ENCODE measurements around the gene FBN1. TPM values are rescaled to one million over a fixed set of nuclear protein-coding genes. Genes with fewer than 3 reads are reported as not detected.

The FBN1 gene
- total RNA-seq, 1 donor from 2014 or later = 0.62 TPM

DNA sequence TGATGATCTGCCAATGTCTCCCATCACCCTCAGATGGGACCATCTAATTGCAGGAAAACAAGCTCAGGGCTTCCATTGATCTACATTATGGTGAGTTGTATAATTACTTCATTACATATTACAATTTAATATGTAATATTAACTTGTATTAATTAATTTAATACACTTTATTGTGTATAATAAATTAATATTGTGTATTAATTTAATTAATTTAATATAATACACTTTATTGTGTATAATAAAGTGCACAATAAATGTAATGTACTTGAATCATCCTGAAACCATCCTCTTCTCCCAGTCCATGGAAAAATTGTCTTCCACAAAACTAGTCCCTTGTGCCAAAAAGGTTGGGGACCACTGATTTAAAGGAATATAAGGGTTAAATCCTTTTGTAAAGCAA, 123.4 kb downstream of the FBN1 start:
- TF ChIP-seq, protein P1, sequence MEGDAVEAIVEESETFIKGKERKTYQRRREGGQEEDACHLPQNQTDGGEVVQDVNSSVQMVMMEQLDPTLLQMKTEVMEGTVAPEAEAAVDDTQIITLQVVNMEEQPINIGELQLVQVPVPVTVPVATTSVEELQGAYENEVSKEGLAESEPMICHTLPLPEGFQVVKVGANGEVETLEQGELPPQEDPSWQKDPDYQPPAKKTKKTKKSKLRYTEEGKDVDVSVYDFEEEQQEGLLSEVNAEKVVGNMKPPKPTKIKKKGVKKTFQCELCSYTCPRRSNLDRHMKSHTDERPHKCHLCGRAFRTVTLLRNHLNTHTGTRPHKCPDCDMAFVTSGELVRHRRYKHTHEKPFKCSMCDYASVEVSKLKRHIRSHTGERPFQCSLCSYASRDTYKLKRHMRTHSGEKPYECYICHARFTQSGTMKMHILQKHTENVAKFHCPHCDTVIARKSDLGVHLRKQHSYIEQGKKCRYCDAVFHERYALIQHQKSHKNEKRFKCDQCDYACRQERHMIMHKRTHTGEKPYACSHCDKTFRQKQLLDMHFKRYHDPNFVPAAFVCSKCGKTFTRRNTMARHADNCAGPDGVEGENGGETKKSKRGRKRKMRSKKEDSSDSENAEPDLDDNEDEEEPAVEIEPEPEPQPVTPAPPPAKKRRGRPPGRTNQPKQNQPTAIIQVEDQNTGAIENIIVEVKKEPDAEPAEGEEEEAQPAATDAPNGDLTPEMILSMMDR (IDR thresholded peaks at IDR 0.05) = no peak
- Mint-ChIP-seq H3K27me3 (peaks cover 3% of the 10 kb centered on the region), H3K27ac (no peak overlapping the region), H3K36me3 (ENCODE audit: low read depth) (no peaks in the 10 kb centered on the region), H3K4me3 (no peak overlapping the region), H3K9me3 (no peaks in the 10 kb centered on the region), H3K4me1 (no peaks in the 10 kb centered on the region)
- no peak for DNase-seq
- ATAC-seq (ENCODE audit: low read depth) = no peak
- CTCF ChIA-PET = no interaction called here
- intact Hi-C loops (cut with micrococcal nuclease) = no loop called here
- POLR2A ChIA-PET = no interaction called here

DNA sequence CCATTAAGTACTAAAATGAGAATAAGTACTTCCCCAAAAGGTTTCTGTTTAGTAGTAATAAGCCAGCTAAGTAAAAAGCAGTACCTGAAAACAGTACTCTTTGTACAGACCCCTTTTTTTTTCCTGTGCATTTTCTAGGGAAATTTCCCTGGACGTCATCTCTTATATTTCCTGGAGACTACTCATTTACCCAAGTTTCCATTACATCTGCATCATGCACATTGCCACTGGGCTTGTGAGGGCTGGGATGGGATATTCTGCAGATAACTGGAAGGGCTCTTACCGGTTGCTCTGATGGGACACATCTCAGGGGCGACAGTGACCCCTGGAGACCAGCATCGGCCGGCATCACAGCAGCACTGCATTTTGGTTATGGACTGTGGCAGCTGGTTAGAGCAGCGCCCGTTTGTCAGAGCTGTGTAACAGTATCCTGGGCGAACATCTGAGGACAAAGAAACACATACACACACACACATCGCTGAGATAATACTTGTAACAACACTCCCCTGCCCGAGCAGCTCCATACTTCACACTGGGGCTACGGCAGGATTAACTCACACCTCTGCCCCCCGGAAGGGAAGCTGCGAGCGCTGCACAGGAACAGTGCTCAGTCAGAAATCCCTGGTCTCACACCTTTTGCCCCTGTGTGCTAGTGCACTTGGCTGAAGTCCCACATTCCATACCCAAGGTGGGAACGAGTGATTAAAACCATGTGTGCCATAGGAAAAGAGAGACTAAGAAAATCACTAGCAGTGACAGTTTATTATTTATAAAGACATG, 124.9 kb downstream of the FBN1 start:
- no peak overlapping the region for H3K4me3 Mint-ChIP-seq
- H3K4me1 Mint-ChIP-seq = no peaks in the 10 kb centered on the region
- no peaks in the 10 kb centered on the region for H3K36me3 Mint-ChIP-seq (ENCODE audit: low read depth)
- no peaks in the 10 kb centered on the region for H3K9me3 Mint-ChIP-seq
- no peak overlapping the region for H3K27ac Mint-ChIP-seq
- ChIA-PET CTCF (no interaction called here), POLR2A (no interaction called here)
- peaks cover 3% of the 10 kb centered on the region for H3K27me3 Mint-ChIP-seq
- DNase-seq = no peak
- intact Hi-C loops (cut with micrococcal nuclease) = no loop called here
- TF ChIP-seq, protein P1 (IDR thresholded peaks at IDR 0.05) = no peak
- ATAC-seq (ENCODE audit: low read depth) = no peak

DNA sequence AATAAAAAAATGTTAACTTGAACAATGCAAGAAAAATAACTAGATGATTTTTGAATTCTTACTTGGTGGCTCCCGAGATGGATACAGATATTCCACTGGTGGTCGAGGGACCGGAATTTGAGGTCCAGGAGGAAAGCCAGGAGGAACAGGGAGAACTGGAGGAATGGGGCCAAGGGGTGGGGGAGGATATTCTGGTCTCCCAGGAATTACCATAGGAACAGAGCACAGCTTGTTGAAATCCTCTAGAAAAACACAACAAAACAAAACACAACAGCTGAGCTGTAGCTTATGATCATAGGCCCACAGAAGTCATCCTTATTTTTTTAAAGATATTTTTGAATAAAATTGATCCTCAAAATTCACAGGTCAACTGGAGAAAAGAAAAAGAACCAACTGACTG, 129.4 kb downstream of the FBN1 start:
- TF ChIP-seq, protein P1 (IDR thresholded peaks at IDR 0.05) = no peak
- ATAC-seq (ENCODE audit: low read depth) (no peak), DNase-seq (no peak)
- ChIA-PET CTCF (no interaction called here), POLR2A (no interaction called here)
- Mint-ChIP-seq H3K27ac (no peak overlapping the region), H3K27me3 (peaks cover 3% of the 10 kb centered on the region), H3K36me3 (ENCODE audit: low read depth) (no peaks in the 10 kb centered on the region), H3K4me3 (no peak overlapping the region), H3K9me3 (no peaks in the 10 kb centered on the region), H3K4me1 (no peaks in the 10 kb centered on the region)
- intact Hi-C loops (cut with micrococcal nuclease) = no loop called here

DNA sequence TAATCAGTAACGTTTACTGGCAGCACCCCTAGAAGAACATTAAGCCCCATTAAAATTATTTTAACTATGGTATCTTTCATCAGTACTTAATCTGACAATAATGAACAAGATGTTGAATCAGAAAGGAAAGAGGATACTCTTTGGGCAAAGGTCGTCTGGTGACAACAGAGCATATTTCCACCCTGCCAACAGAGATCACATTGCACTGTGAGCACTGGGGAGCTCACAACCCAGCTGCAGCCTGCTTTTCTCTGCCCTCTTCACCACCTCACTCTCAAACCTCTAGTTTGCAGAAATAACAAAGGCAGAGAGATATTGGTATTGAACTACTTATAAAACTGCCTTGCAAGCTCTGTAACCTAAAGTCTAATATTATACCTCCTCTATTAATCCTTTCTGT, 130.0 kb downstream of the FBN1 start:
- ATAC-seq (ENCODE audit: low read depth) (no peak), DNase-seq (no peak)
- TF ChIP-seq, protein P1 (IDR thresholded peaks at IDR 0.05) = no peak
- Mint-ChIP-seq H3K4me1 (no peaks in the 10 kb centered on the region), H3K27ac (no peak overlapping the region), H3K4me3 (no peak overlapping the region), H3K9me3 (no peaks in the 10 kb centered on the region), H3K27me3 (peaks cover 3% of the 10 kb centered on the region), H3K36me3 (ENCODE audit: low read depth) (no peaks in the 10 kb centered on the region)
- CTCF ChIA-PET = no interaction called here
- intact Hi-C loops (cut with micrococcal nuclease) = no loop called here
- POLR2A ChIA-PET = no interaction called here

DNA sequence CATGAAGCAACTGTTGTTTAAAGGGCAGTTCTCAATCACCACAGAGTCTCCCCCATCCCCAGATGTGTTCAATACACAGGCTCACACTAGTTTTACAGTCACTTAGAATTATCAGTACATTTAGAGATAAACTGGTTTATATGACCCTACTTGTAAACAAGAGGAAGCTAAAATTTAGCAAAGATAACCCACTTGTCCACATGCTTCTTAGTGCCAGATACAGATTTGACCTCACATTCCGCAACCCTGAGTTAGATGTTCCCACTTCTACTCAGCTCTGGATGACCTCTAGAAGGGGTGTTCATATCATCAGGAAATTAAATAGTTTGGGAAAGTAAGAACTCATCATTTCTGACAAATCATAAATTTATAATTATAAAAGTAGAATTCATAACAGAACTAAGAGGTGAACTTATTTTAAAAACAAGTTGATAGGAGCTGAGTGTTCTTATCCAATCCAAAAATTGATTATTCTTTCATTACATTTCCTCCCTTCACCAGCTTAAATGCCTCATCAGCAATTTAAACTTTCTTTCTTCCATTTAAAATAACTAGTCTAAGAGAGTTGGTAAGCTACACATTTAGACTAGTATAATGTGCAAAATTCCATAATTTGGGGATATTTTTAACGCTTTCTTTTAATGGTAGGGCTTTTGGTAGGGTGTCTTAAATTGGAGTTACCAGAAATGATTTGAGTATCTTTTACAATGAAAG, 131.2 kb downstream of the FBN1 start:
- no peaks in the 10 kb centered on the region for H3K9me3 Mint-ChIP-seq
- CTCF ChIA-PET = no interaction called here
- POLR2A ChIA-PET = no interaction called here
- no peak overlapping the region for H3K27ac Mint-ChIP-seq
- DNase-seq = no peak
- no peak overlapping the region for H3K4me3 Mint-ChIP-seq
- no peak for ATAC-seq (ENCODE audit: low read depth)
- TF ChIP-seq, protein P1 (IDR thresholded peaks at IDR 0.05) = no peak
- H3K4me1 Mint-ChIP-seq = no peaks in the 10 kb centered on the region
- H3K27me3 Mint-ChIP-seq = peaks cover 3% of the 10 kb centered on the region
- no peaks in the 10 kb centered on the region for H3K36me3 Mint-ChIP-seq (ENCODE audit: low read depth)
- intact Hi-C loops (cut with micrococcal nuclease) = no loop called here
